PC-9 (cell line): ENCODE data around the gene FOXP1. TPM values are rescaled to one million over a fixed set of nuclear protein-coding genes. Genes with fewer than 3 reads are reported as not detected.

Source experiments
- BruUV-seq: library from RNA; stranded (reverse); fragments of 400-500 nt; replicated peaks from 2 replicates; lab custom pipeline; 2021; lab: Mats Ljungman, UMichigan
- CTCF ChIA-PET: fragments of 300-600 bp; sonication (Branson Sonifier 250); formaldehyde crosslinking; loops from one replicate; lab custom pipeline; 2022; ENCODE audit warnings: antibody characterized with exemption; lab: Charles Lee
- POLR2A ChIA-PET: fragments of 300-600 bp; sonication (Branson Sonifier 250); formaldehyde crosslinking; loops from one replicate; lab custom pipeline; 2022; ENCODE audit warnings: antibody characterized with exemption; ENCODE audit not compliant: unreplicated experiment; lab: Charles Lee
- DNase-seq, 2 experiments: peaks; one replicate each; pipeline versions ENCODE4 v3.0.0 to v3.0.0-alpha.2; 2015 to 2022; ENCODE audit warnings: mixed read lengths in 1 of 2
- H2AFZ ChIP-seq: fragments of 200-600 bp; sonication (generic); 2 replicates; pipeline ENCODE4 v1.8.1; 2017; ENCODE audit warnings: antibody characterized with exemption
- H3F3A ChIP-seq: fragments of 200-600 bp; sonication (generic); 2 replicates; pipeline ENCODE4 v1.8.1; 2017; ENCODE audit warnings: antibody characterized with exemption, mild to moderate bottlenecking, low read depth; ENCODE audit not compliant: insufficient read depth
- H3K27ac ChIP-seq: fragments of 200-600 bp; sonication (generic); 2 replicates; pipeline ENCODE4 v1.6.1; 2016; ENCODE audit warnings: mixed run types
- H3K27me3 ChIP-seq: fragments of 200-600 bp; sonication (generic); 2 replicates; pipeline ENCODE4 v1.6.1; 2016; ENCODE audit warnings: low read depth, mixed run types; ENCODE audit not compliant: insufficient read depth
- H3K36me3 ChIP-seq: fragments of 200-600 bp; sonication (generic); 2 replicates; pipeline ENCODE4 v1.6.1; 2016; ENCODE audit warnings: low read depth, mixed run types
- H3K4me1 ChIP-seq: fragments of 200-600 bp; sonication (generic); replicated peaks from 2 replicates; pipeline ENCODE4 v1.6.1; 2016; ENCODE audit warnings: mixed run types; ENCODE audit not compliant: insufficient read depth
- H3K4me2 ChIP-seq: fragments of 200-600 bp; sonication (generic); 2 replicates; pipeline ENCODE4 v1.6.1; 2017; ENCODE audit warnings: mixed run types
- H3K4me3 ChIP-seq: fragments of 200-600 bp; sonication (generic); 2 replicates; pipeline ENCODE4 v1.6.1; 2016; ENCODE audit warnings: mixed run types
- H3K79me2 ChIP-seq: fragments of 200-600 bp; sonication (generic); 2 replicates; pipeline ENCODE4 v1.6.1; 2017; ENCODE audit warnings: low read depth, mixed run types
- H3K9me2 ChIP-seq: fragments of 200-600 bp; sonication (generic); 2 replicates; pipeline ENCODE4 v1.8.1; 2017; ENCODE audit warnings: mild to moderate bottlenecking; ENCODE audit not compliant: insufficient read depth
- H3K9me3 ChIP-seq: fragments of 200-600 bp; sonication (generic); 2 replicates; pipeline ENCODE4 v1.8.1; 2016; ENCODE audit warnings: low read depth; ENCODE audit not compliant: insufficient read depth
- H4K20me1 ChIP-seq: fragments of 200-600 bp; sonication (generic); 2 replicates; pipeline ENCODE4 v1.8.1; 2017; ENCODE audit not compliant: insufficient read depth
- CTCF ChIP-seq: fragments of 200-600 bp; sonication (generic); conservative IDR thresholded peaks from 2 replicates; pipeline ENCODE4 v1.6.1; 2017; ENCODE audit warnings: mixed run types, antibody characterized with exemption, mild to moderate bottlenecking, moderate library complexity
- EZH2 ChIP-seq: fragments of 200-600 bp; sonication (generic); IDR thresholded peaks from 2 replicates; pipeline ENCODE4 v1.8.0; 2017; ENCODE audit warnings: antibody characterized with exemption, low read depth
- intact Hi-C: fragments of 100-400 bp; cut with micrococcal nuclease; formaldehyde crosslinking; loops from one replicate; pipeline ENCODE4 v1.10.0; 2022; ENCODE audit not compliant: unreplicated experiment
- total RNA-seq: library from RNA; stranded (reverse); gene quantifications from 2 replicates; pipeline ENCODE4 v1.2.3, GENCODE V29; 2021

The FOXP1 gene
- total RNA-seq, 1 experiment from 2014 or later = 33.3 TPM

GRCh38 chr3:71447197-71447596 lies 136.3 kb downstream of the FOXP1 start:
- Histone ChIP-seq H3K27ac (no peak overlapping the region), H3K4me3 (no peak overlapping the region), H3K9me2 (no peaks in the 10 kb centered on the region), H3K79me2 (no peaks in the 10 kb centered on the region), H3K9me3 (no peaks in the 10 kb centered on the region), H2AFZ (no peak overlapping the region), H3K4me2 (no peak overlapping the region), H3K27me3 (no peaks in the 10 kb centered on the region), H3K4me1 (no peaks in the 10 kb centered on the region), H3K36me3 (no peaks in the 10 kb centered on the region), H3F3A (no peaks in the 10 kb centered on the region), H4K20me1 (no peaks in the 10 kb centered on the region)
- TF ChIP-seq EZH2 (no peak), CTCF (no peak)
- ChIA-PET POLR2A (no interaction called here), CTCF (no interaction called here)
- no TSS peak for BruUV-seq
- intact Hi-C loops = no loop called here
- DNase-seq = no peak

- no peaks in the 10 kb centered on the region for H3K9me2 ChIP-seq
- H3K79me2 ChIP-seq = no peaks in the 10 kb centered on the region
- H3F3A ChIP-seq = no peaks in the 10 kb centered on the region
- no peaks in the 10 kb centered on the region for H3K9me3 ChIP-seq
- H2AFZ ChIP-seq = no peak overlapping the region
- H4K20me1 ChIP-seq = no peaks in the 10 kb centered on the region
- intact Hi-C loops = no loop called here
- H3K27me3 ChIP-seq = no peaks in the 10 kb centered on the region
- H3K4me2 ChIP-seq = no peak overlapping the region
- DNase-seq = no peak
- no TSS peak for BruUV-seq
- H3K4me3 ChIP-seq = no peak overlapping the region
- CTCF ChIA-PET = no interaction called here
- H3K27ac ChIP-seq = no peak overlapping the region
- TF ChIP-seq EZH2 = no peak
- TF ChIP-seq CTCF = no peak
- no peaks in the 10 kb centered on the region for H3K4me1 ChIP-seq
- POLR2A ChIA-PET = no interaction called here
- no peaks in the 10 kb centered on the region for H3K36me3 ChIP-seq
Observed at GRCh38 chr3:71446734-71447133, 136.8 kb downstream of the FOXP1 start.

GRCh38 chr3:71446260-71446659 lies 137.3 kb downstream of the FOXP1 start:
- no peak overlapping the region for H3K4me2 ChIP-seq
- no peaks in the 10 kb centered on the region for H3K36me3 ChIP-seq
- H3K79me2 ChIP-seq = no peaks in the 10 kb centered on the region
- no TSS peak for BruUV-seq
- ChIA-PET CTCF (no interaction called here), POLR2A (no interaction called here)
- DNase-seq = no peak
- H3K9me3 ChIP-seq = no peaks in the 10 kb centered on the region
- H2AFZ ChIP-seq = no peak overlapping the region
- no peaks in the 10 kb centered on the region for H4K20me1 ChIP-seq
- no peaks in the 10 kb centered on the region for H3K27me3 ChIP-seq
- H3K4me1 ChIP-seq = no peaks in the 10 kb centered on the region
- no peaks in the 10 kb centered on the region for H3K9me2 ChIP-seq
- no peak overlapping the region for H3K27ac ChIP-seq
- no peak overlapping the region for H3K4me3 ChIP-seq
- intact Hi-C loops = no loop called here
- no peak for TF ChIP-seq EZH2
- no peak for TF ChIP-seq CTCF
- H3F3A ChIP-seq = no peaks in the 10 kb centered on the region
